HEK293T (cell line): ENCODE data around the gene DSCAM.

Source experiments
- CTCF ChIA-PET: fragments of 350-600 bp; formaldehyde crosslinking; extraction: SDS; loops from one replicate; lab custom pipeline; 2021; ENCODE audit warnings: antibody characterized with exemption, inconsistent platforms; lab: Yijun Ruan, JAX
- POLR2A ChIA-PET: fragments of 350-600 bp; formaldehyde crosslinking; extraction: SDS; loops from one replicate; lab custom pipeline; 2020; ENCODE audit warnings: antibody characterized with exemption, inconsistent platforms; lab: Yijun Ruan, JAX
- DNase-seq: peaks from one replicate; pipeline ENCODE4 v3.0.0; 2012; ENCODE audit warnings: mixed read lengths; ENCODE audit errors: extremely low spot score
- ARNT ChIP-seq: fragments of 450-650 bp; IDR thresholded peaks from 2 replicates; pipeline ENCODE4 v1.6.1; 2017; ENCODE audit warnings: mild to moderate bottlenecking
- BHLHE40 ChIP-seq: fragments of 450-650 bp; IDR thresholded peaks from 2 replicates; pipeline ENCODE4 v1.6.1; 2016; ENCODE audit warnings: mild to moderate bottlenecking, moderate library complexity, borderline replicate concordance
- CTBP1 ChIP-seq: fragments of 450-650 bp; IDR thresholded peaks from 2 replicates; pipeline ENCODE4 v1.6.1; 2016; ENCODE audit warnings: borderline replicate concordance
- ELF4 ChIP-seq: fragments of 450-650 bp; IDR thresholded peaks from 2 replicates; pipeline ENCODE4 v1.6.1; 2017; ENCODE audit warnings: antibody characterized with exemption
- FOXA1 ChIP-seq: fragments of 450-650 bp; IDR thresholded peaks from 2 replicates; pipeline ENCODE4 v1.6.1; 2016; ENCODE audit warnings: mild to moderate bottlenecking
- FOXK2 ChIP-seq: fragments of 450-650 bp; IDR thresholded peaks from 2 replicates; pipeline ENCODE4 v1.6.1; 2016; ENCODE audit warnings: mild to moderate bottlenecking
- FOXM1 ChIP-seq: fragments of 450-650 bp; IDR thresholded peaks from 2 replicates; pipeline ENCODE4 v1.6.1; 2017; ENCODE audit warnings: mild to moderate bottlenecking, borderline replicate concordance
- HDGF ChIP-seq: fragments of 450-650 bp; IDR thresholded peaks from 2 replicates; pipeline ENCODE4 v1.6.1; 2017; ENCODE audit warnings: antibody characterized with exemption, borderline replicate concordance
- L3MBTL2 ChIP-seq: fragments of 450-650 bp; conservative IDR thresholded peaks from 2 replicates; pipeline ENCODE4 v1.6.1; 2016; ENCODE audit warnings: mild to moderate bottlenecking
- LEF1 ChIP-seq: fragments of 450-650 bp; IDR thresholded peaks from 2 replicates; pipeline ENCODE4 v1.6.1; 2017; ENCODE audit warnings: mild to moderate bottlenecking, borderline replicate concordance
- NFRKB ChIP-seq: fragments of 450-650 bp; IDR thresholded peaks from 2 replicates; pipeline ENCODE4 v1.6.1; 2016; ENCODE audit warnings: mild to moderate bottlenecking, moderate library complexity
- PKNOX1 ChIP-seq: fragments of 450-650 bp; IDR thresholded peaks from 2 replicates; pipeline ENCODE4 v1.6.1; 2016
- SP1 ChIP-seq: fragments of 450-650 bp; IDR thresholded peaks from 2 replicates; pipeline ENCODE4 v1.6.1; 2017
- SUZ12 ChIP-seq: fragments of 450-650 bp; IDR thresholded peaks from 2 replicates; pipeline ENCODE4 v1.6.1; 2016; ENCODE audit warnings: mild to moderate bottlenecking
- TARDBP ChIP-seq: fragments of 450-650 bp; IDR thresholded peaks from 2 replicates; pipeline ENCODE4 v1.6.1; 2016
- ZNF384 ChIP-seq: fragments of 450-650 bp; IDR thresholded peaks from 2 replicates; pipeline ENCODE4 v1.6.1; 2016

The DSCAM gene

DNA sequence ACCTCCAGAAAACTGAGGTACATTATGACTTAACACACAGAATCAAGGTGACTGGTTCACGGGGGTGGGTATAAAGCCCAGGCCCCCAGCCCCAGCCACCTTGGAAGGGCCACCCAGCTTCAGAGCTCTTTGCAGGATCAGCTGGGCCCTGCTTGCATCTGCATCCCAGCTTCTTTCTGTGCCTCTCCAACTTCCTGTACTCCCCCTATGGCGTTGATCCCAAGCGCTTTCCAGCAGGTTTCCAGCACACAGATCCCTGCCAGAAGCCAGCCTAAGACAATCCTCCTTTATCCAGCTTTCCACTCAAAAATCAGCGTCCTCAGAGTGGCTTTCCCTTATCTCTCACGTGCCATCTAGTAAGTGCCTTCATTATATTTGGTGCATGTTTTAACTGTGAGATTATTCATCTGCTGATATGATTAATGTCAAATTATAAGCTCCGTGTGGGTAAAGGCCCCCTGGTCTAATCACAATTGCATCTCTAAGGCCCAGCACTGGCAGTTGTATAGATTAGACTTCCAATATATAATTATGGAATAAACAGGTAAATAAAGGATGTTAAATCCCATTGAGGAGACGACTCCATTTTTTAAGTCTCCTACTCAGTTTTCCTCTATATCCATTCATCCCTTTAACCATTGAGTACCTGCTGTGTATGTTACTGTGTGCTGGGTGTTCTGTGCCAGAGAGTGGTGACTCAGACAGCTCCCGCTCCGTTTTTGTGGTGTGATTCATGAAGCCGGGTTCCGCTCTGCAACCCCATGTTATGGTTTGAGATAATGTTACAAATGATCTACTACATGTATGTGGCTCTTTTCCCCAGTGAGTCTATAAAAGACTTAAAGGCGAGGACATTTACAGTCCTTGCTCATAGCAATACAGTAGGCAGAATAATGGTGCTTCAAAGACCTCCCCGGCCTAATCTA lies 592.2 kb downstream of the DSCAM start:
- DNase-seq: no peak
- no peak for TF ChIP-seq NFRKB
- CTCF ChIA-PET: no interaction called here
- POLR2A ChIA-PET: no interaction called here

- ChIA-PET CTCF (no interaction called here), POLR2A (no interaction called here)
- no peak for TF ChIP-seq FOXA1
- no peak for TF ChIP-seq TARDBP
- TF ChIP-seq ARNT: no peak
- TF ChIP-seq SP1: no peak
- no peak for TF ChIP-seq CTBP1
- DNase-seq: no peak
These were observed 593.8 kb downstream of the DSCAM start for GRCh38 chr21:40253112-40253511.

DNA sequence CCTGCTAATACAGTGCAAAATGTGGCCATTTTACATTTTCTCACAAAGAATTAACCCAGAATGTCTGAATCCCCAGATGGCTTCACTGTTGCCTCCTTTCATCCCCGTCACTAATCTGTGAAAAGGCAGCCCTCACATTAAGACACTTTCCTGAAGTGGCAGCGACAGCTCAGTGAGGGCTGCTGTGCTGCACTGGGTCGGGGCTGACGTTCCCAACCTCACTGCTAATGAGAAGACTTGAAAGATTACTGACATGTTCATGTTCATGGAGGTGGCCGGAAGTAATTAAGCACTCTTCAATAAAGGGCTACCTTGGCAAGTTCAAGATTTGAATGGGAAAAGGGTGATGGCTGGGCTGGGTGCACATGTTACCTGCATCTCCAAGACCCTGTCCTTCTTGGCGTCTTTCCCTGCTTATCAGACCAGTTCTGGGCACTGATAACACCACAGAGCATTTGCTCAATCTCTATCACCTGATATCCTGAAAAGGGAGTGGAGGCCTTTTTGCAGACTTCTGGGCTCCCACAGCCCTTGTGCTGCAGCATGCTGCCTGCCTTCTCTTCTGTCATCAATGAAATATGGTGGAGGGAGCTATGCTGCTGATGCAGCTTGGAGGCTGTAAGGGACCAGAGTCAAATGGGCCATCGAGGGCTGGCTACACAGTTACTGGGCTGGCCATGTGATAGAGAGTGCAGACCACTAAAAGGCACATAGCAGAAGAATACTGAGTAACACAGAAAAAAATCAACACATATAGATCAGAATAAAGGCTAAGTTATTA lies 596.3 kb downstream of the DSCAM start:
- no peak for TF ChIP-seq ZNF384
- ChIA-PET POLR2A (no interaction called here), CTCF (no interaction called here)
- DNase-seq: no peak

- CTCF ChIA-PET: no interaction called here
- no peak for DNase-seq
These were observed 602.0 kb downstream of the DSCAM start for GRCh38 chr21:40244981-40245380.

GRCh38 chr21:40243685-40244084 lies 603.3 kb downstream of the DSCAM start:
- no peak for DNase-seq
- ChIA-PET CTCF (no interaction called here), POLR2A (no interaction called here)
- TF ChIP-seq FOXK2: no peak
- TF ChIP-seq PKNOX1: no peak
- TF ChIP-seq SP1: no peak
- no peak for TF ChIP-seq SUZ12
- no peak for TF ChIP-seq CTBP1
- TF ChIP-seq ARNT: no peak
- TF ChIP-seq TARDBP: no peak
- TF ChIP-seq LEF1: no peak
- no peak for TF ChIP-seq BHLHE40
- no peak for TF ChIP-seq ZNF384
- no peak for TF ChIP-seq NFRKB
- TF ChIP-seq L3MBTL2: no peak
- TF ChIP-seq HDGF: no peak
- no peak for TF ChIP-seq FOXM1
- TF ChIP-seq FOXA1: no peak
- TF ChIP-seq ELF4: no peak

More at GRCh38 chr21:40244981-40245380, 602.0 kb downstream of the DSCAM start:
- POLR2A ChIA-PET: no interaction called here
- TF ChIP-seq LEF1 (no peak), FOXA1 (no peak), L3MBTL2 (no peak), ARNT (no peak)

- CTCF ChIA-PET: no interaction called here
- POLR2A ChIA-PET: no interaction called here
These were observed 604.2 kb downstream of the DSCAM start for GRCh38 chr21:40242586-40243265.

DNA sequence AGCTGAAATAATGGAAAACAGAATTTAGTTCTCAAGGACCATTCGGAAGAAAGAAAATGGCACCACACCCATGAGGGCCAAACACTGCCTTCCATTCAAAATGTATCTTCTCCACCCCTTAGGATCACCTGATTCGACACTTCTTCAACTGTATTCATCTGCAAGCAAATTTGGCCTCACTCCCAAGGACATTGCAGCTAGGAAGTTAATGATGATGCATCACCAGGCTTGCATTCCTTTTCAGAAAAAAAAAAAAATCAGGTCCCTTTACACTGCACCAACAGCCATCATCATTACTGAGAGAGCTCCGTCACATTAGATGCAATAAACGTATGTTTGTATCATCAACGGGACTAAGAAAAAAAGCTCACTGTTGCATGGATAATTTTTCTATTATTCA lies 611.4 kb downstream of the DSCAM start:
- TF ChIP-seq ARNT: no peak
- no peak for TF ChIP-seq SP1
- no peak for TF ChIP-seq BHLHE40
- no peak for TF ChIP-seq ELF4
- no peak for DNase-seq
- ChIA-PET POLR2A (no interaction called here), CTCF (no interaction called here)

More at GRCh38 chr21:40242586-40243265, 604.2 kb downstream of the DSCAM start:
- TF ChIP-seq SP1 (no peak), HDGF (no peak), PKNOX1 (no peak), FOXK2 (no peak)
- DNase-seq: no peak
